NCI-H1694 (cell line): ENCODE data around the gene LRRC7.
"Not testable (repeated sequence)": the region's sequence is repeated elsewhere in the genome, so short reads cannot be mapped to it uniquely, and the experiment has no call there.

Source experiments
- DNase-seq: peaks from one replicate; lab custom pipeline; 2025; lab: John Stamatoyannopoulos, UW

LRRC7 gene

GRCh38 chr1:70041317-70042045 lies 473.8 kb downstream of the LRRC7 start:
- DNase-seq, result no peak

GRCh38 chr1:70042090-70042731 lies 474.5 kb downstream of the LRRC7 start:
- DNase-seq, result no peak

GRCh38 chr1:70043804-70044203 lies 476.1 kb downstream of the LRRC7 start:
- DNase-seq, result no peak

- DNase-seq, result no peak
These were observed 477.1 kb downstream of the LRRC7 start for GRCh38 chr1:70044832-70045231.

- not testable (repeated sequence) for DNase-seq
These were observed 477.9 kb downstream of the LRRC7 start for GRCh38 chr1:70045581-70045980.

- no peak for DNase-seq
These were observed 480.8 kb downstream of the LRRC7 start for GRCh38 chr1:70048336-70049094.

- no peak for DNase-seq
These were observed 484.2 kb downstream of the LRRC7 start for GRCh38 chr1:70051926-70052325.

- no peak for DNase-seq
These were observed 489.8 kb downstream of the LRRC7 start for GRCh38 chr1:70057500-70057899.

- DNase-seq, result no peak
These were observed 493.5 kb downstream of the LRRC7 start for GRCh38 chr1:70061231-70061630.

GRCh38 chr1:70063861-70064260 lies 496.1 kb downstream of the LRRC7 start:
- no peak for DNase-seq

GRCh38 chr1:70066711-70067110 lies 499.0 kb downstream of the LRRC7 start:
- DNase-seq, result no peak

- no peak for DNase-seq
These were observed 503.9 kb downstream of the LRRC7 start for GRCh38 chr1:70071601-70072000.

GRCh38 chr1:70072231-70072751 lies 504.6 kb downstream of the LRRC7 start:
- DNase-seq, result no peak

- no peak for DNase-seq
These were observed 508.0 kb downstream of the LRRC7 start for GRCh38 chr1:70075761-70076160.

GRCh38 chr1:70077066-70077465 lies 509.3 kb downstream of the LRRC7 start:
- DNase-seq, result no peak

GRCh38 chr1:70079546-70079945 lies 511.8 kb downstream of the LRRC7 start:
- DNase-seq, result no peak

GRCh38 chr1:70083519-70083918 lies 515.8 kb downstream of the LRRC7 start:
- no peak for DNase-seq

- DNase-seq, result no peak
These were observed 516.7 kb downstream of the LRRC7 start for GRCh38 chr1:70084314-70084915.

- DNase-seq, result no peak
These were observed 517.8 kb downstream of the LRRC7 start for GRCh38 chr1:70085521-70085920.

GRCh38 chr1:70086897-70087296 lies 519.2 kb downstream of the LRRC7 start:
- DNase-seq, result no peak

GRCh38 chr1:70090141-70090540 lies 522.4 kb downstream of the LRRC7 start:
- no peak for DNase-seq

GRCh38 chr1:70090875-70091274 lies 523.2 kb downstream of the LRRC7 start:
- DNase-seq, result no peak
